Measurements from ENCODE around the gene DPP6.

DPP6 gene

DNA sequence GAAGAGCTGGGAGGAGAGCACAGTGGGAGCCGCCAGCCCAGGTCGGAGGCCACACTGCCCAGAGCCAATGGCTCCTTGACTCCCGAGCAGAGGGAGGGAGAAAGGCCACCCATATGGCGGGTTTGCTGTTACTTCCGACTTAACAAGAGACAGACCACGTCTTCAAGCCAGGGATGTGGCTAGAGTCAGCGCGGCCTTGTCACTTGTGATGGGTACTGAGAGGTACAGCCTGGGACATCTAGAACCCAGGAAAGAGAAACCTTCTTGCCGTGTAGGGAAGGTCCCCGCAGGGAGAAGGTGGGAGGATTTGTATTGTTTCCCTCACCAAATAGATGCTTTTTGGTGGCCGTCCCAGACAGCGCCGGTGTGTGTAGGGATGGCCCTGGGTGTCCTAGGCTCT, 823.1 kb downstream of the DPP6 start:
- DNase-seq (ENCODE audit: low read depth in 2 of 2), result no peak

- DNase-seq (ENCODE audit: low read depth in 2 of 2), result no peak
Measured at GRCh38 chr7:154876516-154876915, 824.3 kb downstream of the DPP6 start.

DNA sequence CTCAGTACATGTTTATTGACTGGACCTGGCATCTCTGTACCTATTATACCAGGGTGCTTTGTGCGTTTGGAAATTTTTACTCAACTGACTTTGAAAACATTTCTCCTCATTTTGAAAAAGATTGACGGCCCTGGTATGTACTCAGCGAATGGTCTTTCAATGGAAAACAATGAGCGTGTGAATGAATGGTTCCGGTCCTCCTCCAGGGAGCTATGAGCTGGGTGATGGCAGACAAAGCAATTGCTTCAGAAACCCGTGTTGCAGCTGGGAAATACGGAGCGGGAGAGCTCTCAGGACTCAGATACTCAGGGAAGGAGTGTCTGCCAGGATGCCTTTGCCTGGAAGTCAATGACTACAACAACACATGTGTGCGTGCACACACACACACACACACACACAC, 824.8 kb downstream of the DPP6 start:
- no peak for DNase-seq (ENCODE audit: low read depth in 2 of 2)

DNA sequence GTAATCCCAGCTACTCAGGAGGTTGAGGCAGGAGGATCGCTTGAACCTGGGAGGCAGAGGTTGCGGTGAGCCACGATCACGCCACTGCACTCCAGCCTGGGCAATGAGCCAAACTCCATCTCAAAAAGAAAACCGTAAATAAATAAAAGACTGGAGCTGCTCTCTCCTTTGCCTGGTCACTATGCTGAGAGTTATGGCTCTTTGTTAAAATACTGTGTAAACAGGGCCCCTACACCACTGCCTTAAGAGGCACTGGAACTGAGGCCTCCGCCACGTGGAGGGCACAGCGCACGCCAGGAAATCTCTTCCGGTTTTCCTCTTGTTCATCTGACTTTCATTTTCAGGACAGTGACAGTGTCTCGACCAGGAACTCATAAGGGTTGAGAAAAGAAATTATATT, 827.4 kb downstream of the DPP6 start:
- DNase-seq (ENCODE audit: low read depth in 2 of 2), result no peak

GRCh38 chr7:154880513-154880912, 828.3 kb downstream of the DPP6 start:
- no peak for DNase-seq (ENCODE audit: low read depth in 2 of 2)

DNA sequence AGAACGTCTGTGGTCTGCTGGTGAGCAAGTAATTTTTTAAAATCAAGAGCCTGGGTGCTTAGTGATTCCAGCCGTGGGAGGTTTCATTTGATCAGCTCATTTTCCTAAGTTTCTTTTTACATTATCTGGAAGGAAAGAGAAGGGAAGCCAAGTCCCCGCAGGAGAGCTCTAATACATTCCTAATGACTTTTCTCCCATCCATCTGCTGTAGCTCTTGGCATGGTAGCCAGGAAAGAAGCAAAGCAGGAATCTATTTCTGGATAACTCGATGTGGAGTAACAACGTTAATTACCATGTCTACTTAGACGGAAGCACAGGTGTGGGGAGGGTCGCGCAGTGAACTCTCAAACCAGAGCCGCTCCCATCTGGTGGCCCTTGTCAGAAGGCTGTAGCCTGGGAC, 828.8 kb downstream of the DPP6 start:
- no peak for DNase-seq (ENCODE audit: low read depth in 2 of 2)

DNA sequence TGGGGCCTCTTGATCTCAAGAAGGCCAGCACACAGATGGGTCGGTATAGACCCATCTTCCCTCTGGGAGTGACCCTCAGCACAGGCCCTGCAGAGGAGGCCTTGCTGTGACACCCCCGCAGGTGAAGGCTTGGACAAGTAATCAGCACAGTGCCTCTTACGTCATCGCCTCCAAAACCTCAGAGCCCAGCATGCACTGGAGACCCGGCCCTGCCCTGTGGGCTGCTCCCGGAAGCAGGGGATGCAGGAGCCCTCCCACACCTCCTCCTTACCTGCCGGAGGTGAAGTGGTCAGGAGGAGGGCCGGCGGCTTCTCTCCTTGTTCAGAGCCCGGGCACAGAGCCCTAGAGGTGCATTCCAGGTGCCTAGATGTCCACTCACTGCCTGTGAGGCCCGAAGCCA, 829.3 kb downstream of the DPP6 start:
- no peak for DNase-seq (ENCODE audit: low read depth in 2 of 2)

GRCh38 chr7:154882931-154883474, 830.8 kb downstream of the DPP6 start:
- DNase-seq (ENCODE audit: low read depth in 2 of 2), result no peak

GRCh38 chr7:154884348-154884920, 832.2 kb downstream of the DPP6 start:
- no peak for DNase-seq (ENCODE audit: low read depth in 2 of 2)

- no peak for DNase-seq (ENCODE audit: low read depth in 2 of 2)
Measured at GRCh38 chr7:154886591-154886990, 834.4 kb downstream of the DPP6 start.

DNA sequence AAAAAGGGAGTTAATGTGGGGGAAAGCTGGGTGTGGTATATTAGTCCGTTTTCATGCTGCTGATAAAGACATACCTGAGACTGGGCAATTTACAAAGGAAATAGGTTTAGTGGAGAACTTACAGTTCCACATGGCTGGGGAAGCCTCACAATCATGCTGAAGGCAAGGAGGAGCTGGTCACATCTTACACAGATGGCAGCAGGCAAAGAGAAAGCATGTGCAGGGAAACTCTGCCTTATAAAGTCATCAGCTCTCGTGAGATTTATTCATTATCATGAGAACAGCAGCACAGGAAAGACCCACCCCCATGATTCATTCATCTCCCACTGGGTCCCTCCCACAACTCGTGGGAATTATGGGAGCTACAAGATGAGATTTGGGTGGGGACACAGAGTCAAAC, 836.5 kb downstream of the DPP6 start:
- DNase-seq (ENCODE audit: low read depth in 2 of 2), result no peak

GRCh38 chr7:154892459-154892858, 840.3 kb downstream of the DPP6 start:
- DNase-seq (ENCODE audit: low read depth in 2 of 2), result no peak

- DNase-seq (ENCODE audit: low read depth in 2 of 2), result no peak
Measured at GRCh38 chr7:154896076-154896475, 843.9 kb downstream of the DPP6 start.

GRCh38 chr7:154898973-154899855, 847.0 kb downstream of the DPP6 start:
- no peak for DNase-seq (ENCODE audit: low read depth in 2 of 2)

DNA sequence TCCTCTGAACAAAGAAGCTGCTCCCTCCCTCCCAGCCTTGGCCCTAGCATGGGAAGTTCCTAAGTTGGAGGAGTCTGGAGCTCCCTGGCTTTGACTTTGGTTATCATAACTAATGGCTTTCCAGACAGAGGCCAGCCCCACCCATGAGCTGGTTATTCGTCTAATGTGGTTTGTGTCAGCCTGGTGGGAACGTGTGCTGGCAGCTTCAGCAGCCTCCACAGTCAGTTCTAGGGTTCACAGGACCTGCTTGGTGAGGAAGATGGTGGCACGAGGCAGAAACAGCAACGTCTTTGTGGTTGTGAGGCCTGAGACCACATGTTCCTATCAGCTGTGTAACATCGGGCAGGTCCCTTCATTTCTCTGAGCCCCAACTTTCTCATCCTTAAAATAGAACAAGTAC, 847.7 kb downstream of the DPP6 start:
- no peak for DNase-seq (ENCODE audit: low read depth in 2 of 2)

DNA sequence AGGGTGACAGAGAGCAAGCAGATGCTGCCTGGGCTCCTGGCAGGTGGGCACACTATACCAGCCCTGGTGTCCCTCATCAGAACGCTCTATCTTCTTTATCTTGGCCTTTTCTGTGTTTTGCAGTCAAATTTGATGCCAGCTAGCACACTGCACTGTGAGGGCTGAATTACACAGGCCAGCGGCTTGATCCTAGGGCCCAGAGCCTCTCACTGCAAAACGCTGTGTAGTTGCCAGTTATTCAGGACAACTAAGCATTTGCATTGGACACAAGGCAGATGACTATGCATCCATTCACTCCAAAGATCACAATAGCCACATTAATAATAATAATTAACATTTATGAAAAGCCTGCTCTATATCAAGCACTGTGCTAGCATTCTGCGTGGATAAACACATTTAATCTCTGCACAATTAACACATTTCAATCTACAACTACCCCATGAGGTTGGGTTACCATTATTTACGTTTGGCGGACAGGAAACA, 850.4 kb downstream of the DPP6 start:
- DNase-seq (ENCODE audit: low read depth in 2 of 2), result no peak

DNA sequence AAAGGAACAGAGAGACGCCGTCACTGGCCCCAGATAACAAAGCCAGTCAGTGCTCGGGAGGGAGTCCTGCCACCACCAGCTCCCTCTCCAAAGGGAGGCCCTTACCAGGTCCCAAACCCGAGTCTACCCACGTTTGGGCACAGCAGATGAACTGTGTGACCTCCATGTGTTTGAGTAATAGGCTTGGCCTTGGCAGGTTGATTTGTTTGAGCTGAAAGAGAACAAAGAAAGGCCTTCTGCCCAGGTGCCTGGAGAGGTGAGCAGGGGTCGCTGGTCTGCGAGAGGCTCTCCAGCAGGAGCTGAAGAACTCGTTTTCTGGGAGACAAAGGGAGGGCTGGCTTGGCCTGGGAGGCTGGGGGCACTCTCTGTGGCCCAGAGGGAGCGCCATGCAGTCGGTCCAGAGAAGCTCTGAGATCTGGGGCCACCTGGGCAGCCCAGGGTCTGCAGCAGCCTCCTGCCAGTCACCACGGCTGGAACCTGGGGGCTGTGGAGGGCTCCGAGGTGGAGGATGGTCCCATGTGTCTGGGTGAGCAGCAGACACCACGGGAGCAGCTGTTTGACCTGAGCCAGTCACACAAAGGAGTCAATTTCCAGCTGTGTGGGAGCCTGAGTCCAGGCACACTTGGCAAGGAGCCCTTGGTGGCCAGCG, 851.0 kb downstream of the DPP6 start:
- DNase-seq (ENCODE audit: low read depth in 2 of 2), result no peak

GRCh38 chr7:154905146-154905545, 852.9 kb downstream of the DPP6 start:
- no peak for DNase-seq (ENCODE audit: low read depth in 2 of 2)

- no peak for DNase-seq (ENCODE audit: low read depth in 2 of 2)
Measured at GRCh38 chr7:154905615-154906014, 853.4 kb downstream of the DPP6 start.

GRCh38 chr7:154906201-154906600, 854.0 kb downstream of the DPP6 start:
- DNase-seq (ENCODE audit: low read depth in 2 of 2), result no peak

DNA sequence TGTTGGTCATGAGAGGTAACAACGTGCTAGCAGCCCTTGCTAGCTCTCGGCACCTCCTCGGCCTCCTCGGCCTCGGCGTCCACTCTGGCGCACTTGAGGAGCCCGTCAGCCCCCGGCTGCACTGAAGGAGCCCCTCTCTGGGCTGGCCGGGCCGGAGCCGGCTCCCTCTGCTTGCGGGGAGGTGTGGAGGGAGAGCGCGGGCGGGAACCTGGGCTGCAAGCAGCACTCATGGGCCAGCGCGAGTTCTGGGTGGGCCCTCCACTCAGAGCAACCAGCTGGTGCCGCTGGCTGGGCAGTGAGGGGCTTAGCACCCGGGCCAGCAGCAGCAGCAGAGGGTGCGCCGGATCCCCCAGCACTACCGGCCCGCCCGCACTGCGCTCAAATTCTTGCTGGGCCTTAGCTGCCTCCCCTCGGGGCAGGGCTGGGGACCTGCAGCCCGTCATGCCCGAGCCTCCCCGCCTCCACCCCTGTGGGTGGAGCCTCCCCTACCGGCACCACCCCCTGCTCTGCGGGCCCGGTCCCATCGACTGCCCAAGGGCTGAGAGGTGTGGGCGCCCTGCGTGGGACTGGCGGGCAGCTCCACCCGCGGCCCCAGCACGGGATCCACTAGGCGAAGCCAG, 854.6 kb downstream of the DPP6 start:
- no peak for DNase-seq (ENCODE audit: low read depth in 2 of 2)

Data from stimulated activated CD8-positive, alpha-beta memory T cell treated with anti-CD3 and anti-CD28 coated beads, Interleukin-15, amount 100 ng/mL, for 4 hours (primary cell).